ENCODE measurements around the gene HOXB4.

HOXB4 gene

DNA sequence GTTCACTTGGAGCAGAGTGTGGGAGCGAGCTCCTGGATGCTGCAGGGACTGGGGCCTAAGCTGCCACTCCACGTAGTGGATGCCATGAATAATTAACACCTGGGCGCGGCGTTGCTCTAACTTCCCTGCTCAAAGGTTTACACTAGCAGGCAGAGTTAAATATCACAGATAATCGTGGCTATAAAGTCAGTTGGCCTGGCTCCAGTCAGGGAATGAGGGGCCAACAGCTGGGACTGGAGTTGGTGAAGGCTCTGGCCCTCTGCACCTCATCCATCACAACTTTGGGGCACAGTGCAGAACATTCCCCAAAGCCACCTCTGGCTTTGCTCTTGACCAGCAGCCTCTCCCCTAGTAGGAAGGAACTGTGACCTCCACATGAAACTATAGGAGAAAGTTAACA is 10.9 kb downstream of the HOXB4 start:
- no peak overlapping the region for H3K4me3 ChIP-seq (ENCODE audit: low read length)
- TF ChIP-seq, protein P1, sequence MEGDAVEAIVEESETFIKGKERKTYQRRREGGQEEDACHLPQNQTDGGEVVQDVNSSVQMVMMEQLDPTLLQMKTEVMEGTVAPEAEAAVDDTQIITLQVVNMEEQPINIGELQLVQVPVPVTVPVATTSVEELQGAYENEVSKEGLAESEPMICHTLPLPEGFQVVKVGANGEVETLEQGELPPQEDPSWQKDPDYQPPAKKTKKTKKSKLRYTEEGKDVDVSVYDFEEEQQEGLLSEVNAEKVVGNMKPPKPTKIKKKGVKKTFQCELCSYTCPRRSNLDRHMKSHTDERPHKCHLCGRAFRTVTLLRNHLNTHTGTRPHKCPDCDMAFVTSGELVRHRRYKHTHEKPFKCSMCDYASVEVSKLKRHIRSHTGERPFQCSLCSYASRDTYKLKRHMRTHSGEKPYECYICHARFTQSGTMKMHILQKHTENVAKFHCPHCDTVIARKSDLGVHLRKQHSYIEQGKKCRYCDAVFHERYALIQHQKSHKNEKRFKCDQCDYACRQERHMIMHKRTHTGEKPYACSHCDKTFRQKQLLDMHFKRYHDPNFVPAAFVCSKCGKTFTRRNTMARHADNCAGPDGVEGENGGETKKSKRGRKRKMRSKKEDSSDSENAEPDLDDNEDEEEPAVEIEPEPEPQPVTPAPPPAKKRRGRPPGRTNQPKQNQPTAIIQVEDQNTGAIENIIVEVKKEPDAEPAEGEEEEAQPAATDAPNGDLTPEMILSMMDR (conservative IDR thresholded peaks at IDR 0.05; ENCODE audit: low read depth, low read length), result no peak

DNA sequence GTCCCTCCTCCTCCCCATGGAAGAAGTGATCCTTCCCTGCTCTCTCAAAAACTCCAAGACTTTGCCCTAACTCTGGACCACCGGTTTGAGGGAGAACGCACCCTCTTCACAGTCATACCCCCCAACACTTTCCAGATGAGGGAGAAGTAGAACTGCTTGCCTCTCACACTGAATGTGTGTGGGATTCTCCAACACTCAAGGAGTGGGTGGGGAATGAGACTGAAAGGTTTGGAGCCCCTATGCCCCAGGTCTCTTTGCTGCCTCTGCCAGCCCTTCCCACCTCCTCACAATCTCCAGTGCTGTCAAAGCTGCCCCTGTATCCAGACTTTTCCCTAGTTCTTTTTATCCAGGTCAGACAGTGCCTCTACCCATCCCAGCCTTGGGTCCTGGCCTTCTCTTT is 11.4 kb downstream of the HOXB4 start:
- no peak for DNase-seq (ENCODE audit: low read depth)
- H3K4me3 ChIP-seq (ENCODE audit: low read length), result no peak overlapping the region
- TF ChIP-seq, protein P1 (conservative IDR thresholded peaks at IDR 0.05; ENCODE audit: low read depth, low read length), result no peak

More for the DNA sequence above, 10.9 kb downstream of the HOXB4 start:
- DNase-seq (ENCODE audit: low read depth), result no peak

DNA sequence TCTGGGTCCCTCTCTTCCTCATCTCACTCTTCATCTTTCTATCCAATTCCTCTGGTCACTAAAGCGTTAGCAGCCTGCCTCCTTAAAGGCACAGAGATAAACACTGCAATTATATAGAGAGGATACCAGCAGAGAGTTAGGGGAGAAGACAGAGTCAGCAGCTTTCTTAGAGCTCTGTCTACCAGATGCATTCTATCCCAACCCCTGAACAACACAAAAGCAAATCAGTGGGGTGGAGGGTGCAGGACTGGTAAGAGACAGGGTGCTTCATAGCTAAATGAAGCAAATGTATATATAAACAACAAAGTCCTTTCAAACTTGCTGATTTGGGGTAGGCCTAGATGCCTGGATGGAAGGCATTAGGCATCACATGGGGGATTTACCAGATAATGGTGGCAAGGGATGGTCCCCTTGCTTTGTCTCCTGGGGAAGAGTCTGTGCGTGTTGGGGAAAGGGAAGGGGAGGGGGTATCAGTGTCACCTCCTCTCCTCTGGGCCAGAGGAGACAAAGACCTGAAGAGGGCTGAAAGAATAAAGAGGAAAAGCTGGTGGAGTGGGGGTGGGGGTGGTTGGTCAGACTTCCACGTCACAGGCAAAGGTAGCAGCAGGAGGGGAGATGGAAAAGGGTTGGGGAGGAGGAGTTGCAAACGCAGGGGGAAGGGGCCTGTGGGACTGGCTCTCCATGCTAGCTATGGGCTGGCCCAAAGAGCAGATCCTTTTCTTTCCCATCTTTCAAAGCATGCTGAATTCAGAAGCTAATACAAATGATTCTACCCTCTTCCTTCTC is 12.0 kb downstream of the HOXB4 start:
- no peak for DNase-seq (ENCODE audit: low read depth)
- no peak overlapping the region for H3K4me3 ChIP-seq (ENCODE audit: low read length)
- TF ChIP-seq, protein P1 (conservative IDR thresholded peaks at IDR 0.05; ENCODE audit: low read depth, low read length), result no peak

DNA sequence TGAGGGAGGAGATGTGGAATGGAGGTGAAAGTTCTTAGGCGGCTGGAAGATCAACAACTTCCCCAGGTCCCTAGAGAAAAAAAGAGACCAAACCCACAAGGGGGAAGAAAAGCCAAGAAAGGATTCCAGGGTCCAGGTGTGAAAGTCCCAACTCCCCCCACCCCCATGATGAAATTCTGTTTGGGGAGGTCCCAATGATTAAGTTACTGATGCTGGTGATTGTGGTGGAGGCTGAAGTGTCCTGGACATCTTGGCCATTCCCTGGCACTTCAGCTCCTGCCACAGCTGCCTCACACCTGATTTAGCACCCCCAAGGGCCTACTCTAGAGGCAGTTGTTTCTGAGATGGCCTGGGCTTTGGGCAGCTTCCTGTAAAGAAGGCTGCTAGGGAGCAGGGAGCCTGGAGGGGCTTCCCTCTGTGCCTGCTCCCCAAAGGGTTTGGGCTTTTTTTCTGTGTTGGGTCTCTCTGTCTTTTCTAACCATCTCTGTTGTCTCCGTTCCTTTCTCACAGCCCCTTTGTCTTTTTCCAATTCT is 13.1 kb downstream of the HOXB4 start:
- no peak for DNase-seq (ENCODE audit: low read depth)
- TF ChIP-seq, protein P1 (conservative IDR thresholded peaks at IDR 0.05; ENCODE audit: low read depth, low read length), result no peak
- H3K4me3 ChIP-seq (ENCODE audit: low read length), result no peak overlapping the region

DNA sequence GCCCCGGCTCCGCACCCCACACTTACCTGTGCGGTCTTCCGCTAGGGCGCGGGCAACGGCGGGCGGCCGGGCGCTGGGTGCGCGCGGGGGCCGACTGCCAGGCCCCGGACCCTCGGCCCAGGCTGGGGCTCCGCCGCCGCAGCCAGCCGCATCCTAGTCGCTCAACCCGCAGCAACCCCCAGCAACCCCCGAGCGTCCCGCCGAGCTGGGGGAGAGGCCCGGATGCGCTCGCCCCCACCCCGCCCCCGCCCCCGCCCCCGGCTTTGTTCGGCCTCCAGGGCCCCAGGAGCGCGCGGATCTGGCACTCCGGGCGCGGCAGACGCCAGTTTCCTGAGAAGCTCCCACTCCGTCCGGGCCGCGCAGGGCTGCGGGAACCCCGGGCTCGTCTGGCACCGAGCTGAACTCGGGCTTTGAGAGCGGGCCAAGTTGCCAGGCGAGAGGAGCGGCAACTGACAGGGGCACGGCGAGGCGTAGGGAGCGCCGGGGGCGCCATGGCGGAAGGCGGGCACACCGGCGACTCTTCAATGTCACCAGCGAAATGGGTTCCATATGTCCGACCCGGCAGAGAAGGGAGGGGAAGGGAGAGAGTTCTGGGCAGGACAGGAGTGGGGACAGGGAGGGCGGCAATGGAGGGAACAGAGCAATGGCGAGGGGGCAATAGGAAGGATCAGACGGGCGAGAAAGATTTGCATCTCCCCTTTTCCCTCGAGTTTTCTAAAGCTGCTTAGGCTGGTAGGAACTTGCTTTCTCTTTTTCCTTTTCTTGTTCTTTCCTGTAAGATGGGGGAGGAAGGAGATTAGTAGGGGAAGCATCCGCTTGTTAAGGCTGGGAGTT is 13.7 kb downstream of the HOXB4 start:
- DNase-seq (ENCODE audit: low read depth), result no peak
- no peak overlapping the region for H3K4me3 ChIP-seq (ENCODE audit: low read length)
- TF ChIP-seq, protein P1 (conservative IDR thresholded peaks at IDR 0.05; ENCODE audit: low read depth, low read length), result no peak

DNA sequence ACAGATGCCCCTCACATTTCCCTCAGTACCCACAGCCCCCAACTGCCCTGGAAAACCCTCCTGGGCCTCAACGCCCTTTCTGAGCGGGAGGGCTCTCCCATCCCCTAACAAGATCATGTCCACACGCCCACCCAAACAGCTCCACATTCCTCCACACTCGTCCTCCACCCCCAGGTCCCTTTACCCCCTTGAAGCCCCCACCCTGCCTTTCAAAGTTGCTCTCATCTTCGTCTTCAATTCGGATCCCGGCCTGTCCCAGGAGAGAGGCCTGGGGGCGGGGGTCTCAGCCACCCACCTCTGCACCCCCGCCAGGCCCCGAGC is 14.3 kb downstream of the HOXB4 start:
- DNase-seq (ENCODE audit: low read depth), result no peak
- no peak overlapping the region for H3K4me3 ChIP-seq (ENCODE audit: low read length)
- TF ChIP-seq, protein P1 (conservative IDR thresholded peaks at IDR 0.05; ENCODE audit: low read depth, low read length), result no peak

Data from retinal pigment epithelial cell (primary cell).